BLaER1 treated with 17β-estradiol and CSF1 and Interleukin-3, amounts not matched to agents 10 nM and 100 nM (cell line): ENCODE data around the gene SFRP5.

Experiments
- H3K27ac ChIP-seq, 11 experiments: shearing (Covaris generic); formaldehyde crosslinking; 2 replicates each; pipeline ENCODE4 v1.8.1; 2022
- H3K27me3 ChIP-seq, 11 experiments: shearing (Covaris generic); formaldehyde crosslinking; 2 replicates each; pipeline ENCODE4 v1.8.1; 2022
- H3K36me3 ChIP-seq, 11 experiments: shearing (Covaris generic); formaldehyde crosslinking; 2 replicates each; pipeline ENCODE4 v1.8.1; 2022
- H3K4me1 ChIP-seq, 10 experiments: shearing (Covaris generic); formaldehyde crosslinking; 2 replicates each; pipeline ENCODE4 v1.8.1; 2022
- H3K4me2 ChIP-seq, 11 experiments: shearing (Covaris generic); formaldehyde crosslinking; 2 replicates each; pipeline ENCODE4 v1.8.1; 2022
- H3K4me3 ChIP-seq, 10 experiments: shearing (Covaris generic); formaldehyde crosslinking; 2 replicates each; pipeline ENCODE4 v1.8.1; 2022
- H3K9ac ChIP-seq, 11 experiments: shearing (Covaris generic); formaldehyde crosslinking; 2 replicates each; pipeline ENCODE4 v1.8.1; 2022
- H3K9me3 ChIP-seq, 11 experiments: shearing (Covaris generic); formaldehyde crosslinking; replicated peaks in 1 of 11; 2 replicates each; pipeline ENCODE4 v1.8.1; 2022
- H4K20me1 ChIP-seq, 11 experiments: shearing (Covaris generic); formaldehyde crosslinking; 2 replicates each; pipeline ENCODE4 v1.8.1; 2022
- Cebpa-rat ChIP-seq, 11 experiments: shearing (Covaris generic); IDR thresholded peaks; 2 replicates each; pipeline ENCODE4 v1.8.1; 2022

The SFRP5 gene

DNA sequence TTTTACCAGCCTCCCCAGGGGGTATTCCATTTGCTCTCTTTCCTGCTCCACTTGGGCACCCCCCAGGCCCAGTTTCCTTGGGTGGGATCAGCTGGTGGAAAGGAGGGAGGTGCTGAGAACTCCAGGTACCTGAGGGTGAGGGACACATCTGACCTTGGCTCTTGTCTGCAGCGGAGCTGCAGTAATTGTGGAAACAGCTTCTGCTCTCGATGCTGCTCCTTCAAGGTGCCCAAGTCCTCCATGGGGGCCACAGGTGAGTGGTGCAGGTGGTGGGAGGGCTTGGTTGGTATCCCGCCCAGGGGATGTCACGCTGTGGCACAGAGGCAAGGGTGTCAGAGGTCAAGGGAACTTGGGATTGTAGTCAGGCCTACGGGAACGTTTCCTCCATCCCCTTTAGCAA lies 14.3 kb downstream of the SFRP5 start:
- no peak overlapping the region for H3K27ac ChIP-seq
- H3K4me3 ChIP-seq = no peak overlapping the region
- H3K9me3 ChIP-seq = no peaks in the 10 kb centered on the region
- peaks cover 93 to 100% (median 98%) of the 10 kb centered on the region in 11 experiments for H3K36me3 ChIP-seq
- H3K4me2 ChIP-seq = no peak overlapping the region
- H4K20me1 ChIP-seq = peaks cover 7 to 93% (median 58%) of the 10 kb centered on the region in 11 experiments; a peak in 20 of 22 replicates
- no peak overlapping the region for H3K9ac ChIP-seq
- no peak for TF ChIP-seq Cebpa-rat (IDR thresholded peaks at IDR 0.05)
- peaks cover 0 to 6% (median 0%) of the 10 kb centered on the region in 10 experiments; a peak in 3 of 20 replicates for H3K4me1 ChIP-seq
- H3K27me3 ChIP-seq = no peaks in the 10 kb centered on the region

DNA sequence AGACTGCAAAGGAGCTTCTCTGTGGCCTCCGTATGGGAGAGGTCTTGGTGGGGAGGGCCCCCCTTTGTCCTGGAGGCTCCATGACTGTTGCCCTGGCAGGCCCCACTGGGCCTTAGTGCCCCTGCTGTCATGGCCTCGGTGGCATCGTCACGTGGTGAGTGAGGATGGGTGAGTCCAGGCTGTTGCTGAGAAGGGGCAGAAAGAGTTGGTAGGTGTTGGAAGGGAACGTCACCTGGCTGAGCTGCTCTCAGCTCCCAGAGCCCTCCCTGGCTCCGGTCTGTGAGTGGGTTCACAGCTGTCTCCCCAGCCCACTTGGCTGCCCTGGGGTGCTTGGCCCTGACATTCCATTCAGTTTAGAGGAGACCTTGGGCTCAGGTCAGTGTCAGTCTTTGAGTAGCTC lies 16.1 kb downstream of the SFRP5 start:
- Histone ChIP-seq H3K4me1 (no peaks in the 10 kb centered on the region), H3K27me3 (no peaks in the 10 kb centered on the region), H3K36me3 (peaks cover 93 to 100% (median 98%) of the 10 kb centered on the region in 11 experiments), H3K9ac (no peak overlapping the region), H4K20me1 (peaks cover 7 to 94% (median 67%) of the 10 kb centered on the region in 11 experiments; a peak in 21 of 22 replicates), H3K9me3 (no peaks in the 10 kb centered on the region), H3K4me3 (no peak overlapping the region), H3K4me2 (no peak overlapping the region), H3K27ac (no peak overlapping the region)
- no peak for TF ChIP-seq Cebpa-rat (IDR thresholded peaks at IDR 0.05)

DNA sequence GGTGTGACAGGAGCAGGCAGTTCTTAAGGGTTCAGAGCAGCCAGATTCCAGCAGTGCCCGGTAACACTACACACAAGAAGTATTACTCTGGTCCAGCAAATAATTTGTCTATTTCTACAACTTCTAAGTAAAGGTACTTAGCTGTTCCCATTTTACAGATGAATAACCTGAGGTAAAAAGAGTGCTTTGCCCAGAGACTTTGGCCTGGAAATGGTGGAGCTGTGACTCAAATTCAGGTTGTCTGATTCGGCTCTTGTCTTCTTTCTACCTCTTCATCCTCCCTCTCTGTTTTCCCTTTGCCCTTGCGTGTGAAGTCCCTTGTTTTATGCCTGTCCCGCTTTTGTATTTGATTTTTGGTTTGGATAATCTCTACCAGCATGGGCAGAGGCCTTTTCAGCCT lies 17.1 kb downstream of the SFRP5 start:
- Histone ChIP-seq H3K9me3 (no peaks in the 10 kb centered on the region), H4K20me1 (peaks cover 7 to 93% (median 70%) of the 10 kb centered on the region in 11 experiments; a peak in 21 of 22 replicates), H3K4me3 (no peak overlapping the region), H3K36me3 (peaks cover 93 to 100% (median 98%) of the 10 kb centered on the region in 11 experiments), H3K27me3 (no peaks in the 10 kb centered on the region), H3K4me1 (no peaks in the 10 kb centered on the region), H3K9ac (no peak overlapping the region), H3K27ac (no peak overlapping the region), H3K4me2 (no peak overlapping the region)
- TF ChIP-seq Cebpa-rat (IDR thresholded peaks at IDR 0.05) = no peak

DNA sequence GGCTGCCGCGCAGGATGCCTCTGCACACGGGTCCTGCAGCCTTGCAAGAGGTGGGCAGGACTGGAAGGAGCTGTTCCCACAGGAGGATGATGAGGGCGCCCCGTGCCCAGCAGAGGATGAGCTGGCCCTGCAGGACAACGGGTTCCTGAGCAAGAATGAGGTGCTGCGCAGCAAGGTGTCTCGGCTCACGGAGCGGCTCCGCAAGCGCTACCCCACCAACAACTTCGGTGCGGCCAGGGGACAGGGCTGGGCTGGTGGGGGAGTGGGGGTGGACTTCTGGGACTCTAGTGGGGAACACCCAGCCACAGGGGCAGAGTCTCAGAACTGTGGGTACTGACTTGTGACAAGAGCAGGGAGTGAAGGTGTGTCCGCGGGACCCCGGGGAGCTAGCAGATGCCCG lies 18.8 kb downstream of the SFRP5 start:
- TF ChIP-seq Cebpa-rat (IDR thresholded peaks at IDR 0.05) = no peak
- Histone ChIP-seq H3K36me3 (peaks cover 99 to 100% (median 100%) of the 10 kb centered on the region in 11 experiments), H4K20me1 (peaks cover 17 to 98% (median 84%) of the 10 kb centered on the region in 11 experiments; a peak in 21 of 22 replicates)

DNA sequence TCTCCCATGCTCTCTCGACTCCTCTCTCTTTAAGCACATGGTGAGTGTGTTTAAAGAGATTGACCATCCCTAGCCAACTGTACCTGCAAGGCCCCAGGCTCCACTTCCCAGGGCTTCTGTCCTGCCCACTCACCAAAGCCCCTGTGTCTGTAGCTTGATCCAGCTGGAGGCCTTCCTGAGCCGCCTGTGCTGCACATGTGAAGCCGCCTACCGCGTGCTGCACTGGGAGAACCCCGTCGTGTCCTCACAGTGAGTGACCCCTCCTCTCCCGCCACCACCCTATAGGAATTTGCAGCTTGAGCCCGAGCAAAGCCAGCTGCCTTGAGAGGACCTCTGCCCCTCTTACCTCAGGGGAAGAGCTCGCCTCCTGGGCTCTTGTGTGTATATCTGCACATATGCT lies 23.7 kb downstream of the SFRP5 start:
- H3K4me1 ChIP-seq = peaks cover 0 to 8% (median 3%) of the 10 kb centered on the region in 10 experiments; a peak in 10 of 20 replicates
- H3K9me3 ChIP-seq = no peaks in the 10 kb centered on the region
- H3K4me3 ChIP-seq = no peak overlapping the region
- H4K20me1 ChIP-seq = peaks cover 44 to 99% (median 82%) of the 10 kb centered on the region in 11 experiments
- H3K9ac ChIP-seq = 0 out of 22 replicates have a peak overlapping the region, but pooled peaks of 3 of the 11 experiments have one; percentile 4 to 8 (median 6)
- peaks cover 98 to 100% (median 100%) of the 10 kb centered on the region in 11 experiments for H3K36me3 ChIP-seq
- no peak overlapping the region for H3K27ac ChIP-seq
- no peak overlapping the region for H3K4me2 ChIP-seq
- no peaks in the 10 kb centered on the region for H3K27me3 ChIP-seq
- TF ChIP-seq Cebpa-rat (IDR thresholded peaks at IDR 0.05) = no peak

More for the DNA sequence above, 18.8 kb downstream of the SFRP5 start:
- H3K9ac ChIP-seq = no peak overlapping the region
- no peaks in the 10 kb centered on the region for H3K9me3 ChIP-seq
- no peaks in the 10 kb centered on the region for H3K4me1 ChIP-seq
- H3K4me3 ChIP-seq = no peak overlapping the region
- H3K27me3 ChIP-seq = no peaks in the 10 kb centered on the region
- no peak overlapping the region for H3K27ac ChIP-seq
- H3K4me2 ChIP-seq = no peak overlapping the region

DNA sequence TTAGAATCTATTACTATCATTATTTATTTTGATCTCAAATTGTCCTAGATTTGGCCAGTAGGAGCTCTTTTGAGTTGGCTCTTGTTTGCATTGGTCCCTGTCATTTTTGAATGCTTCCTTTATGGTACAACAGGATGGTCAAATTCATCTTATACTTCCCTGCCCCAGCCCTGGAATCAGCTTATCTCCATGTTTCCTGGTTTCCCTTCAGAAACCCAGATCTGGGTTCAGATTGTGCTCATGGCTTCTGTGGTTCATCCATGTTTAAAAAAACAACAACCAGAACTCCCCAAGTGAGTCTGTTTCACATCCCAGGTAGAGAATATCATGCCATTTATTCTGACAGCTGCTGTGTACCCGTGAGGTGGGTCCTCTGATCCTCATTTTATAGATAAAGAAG lies 24.2 kb downstream of the SFRP5 start:
- peaks cover 98 to 100% (median 100%) of the 10 kb centered on the region in 11 experiments for H3K36me3 ChIP-seq
- H3K27me3 ChIP-seq = no peaks in the 10 kb centered on the region
- H3K9me3 ChIP-seq = no peaks in the 10 kb centered on the region
- no peak overlapping the region for H3K4me2 ChIP-seq
- peaks cover 50 to 100% (median 87%) of the 10 kb centered on the region in 11 experiments for H4K20me1 ChIP-seq
- no peak for TF ChIP-seq Cebpa-rat (IDR thresholded peaks at IDR 0.05)
- peak overlapping the region in 3 of 11 experiments; percentile 6 to 19 (median 8); a peak in 2 of 22 replicates for H3K9ac ChIP-seq
- H3K4me1 ChIP-seq = peaks cover 0 to 12% (median 7%) of the 10 kb centered on the region in 10 experiments; a peak in 12 of 20 replicates
- H3K4me3 ChIP-seq = no peak overlapping the region
- H3K27ac ChIP-seq = no peak overlapping the region

DNA sequence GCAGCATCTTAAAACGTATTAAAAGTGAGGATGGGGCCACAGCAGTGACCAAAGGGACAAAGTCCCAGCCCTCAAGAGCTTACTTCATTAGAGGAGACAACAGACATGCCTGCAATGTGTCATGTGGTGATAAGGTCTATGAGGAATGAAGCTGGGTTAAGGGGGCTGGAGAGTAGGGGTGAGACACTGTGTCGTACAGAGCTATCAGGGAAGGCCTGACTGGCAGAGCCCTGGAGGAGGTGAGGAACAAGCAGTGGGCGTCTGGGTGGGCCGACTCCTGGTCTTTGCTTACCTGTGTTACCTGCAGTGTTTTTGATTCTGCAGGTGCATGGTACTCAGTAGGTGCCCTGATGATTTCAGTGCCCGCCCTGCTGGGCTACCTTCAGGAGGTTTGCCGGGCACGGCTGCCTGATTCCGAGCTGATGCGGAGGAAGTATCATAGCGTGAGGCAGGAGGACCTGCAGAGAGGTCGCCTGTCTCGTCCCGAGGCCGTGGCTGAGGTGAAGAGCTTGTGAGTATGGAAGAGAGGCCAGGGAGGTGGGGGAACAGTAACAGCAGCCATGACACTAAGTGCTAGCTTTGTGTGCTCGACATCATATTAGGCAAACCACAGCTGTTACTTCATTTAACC lies 27.3 kb downstream of the SFRP5 start:
- no peak overlapping the region for H3K4me2 ChIP-seq
- peaks cover 17 to 42% (median 34%) of the 10 kb centered on the region in 10 experiments for H3K4me1 ChIP-seq
- H3K27me3 ChIP-seq = no peaks in the 10 kb centered on the region
- H3K4me3 ChIP-seq = no peak overlapping the region
- H4K20me1 ChIP-seq = peaks cover 65 to 100% (median 92%) of the 10 kb centered on the region in 11 experiments
- TF ChIP-seq Cebpa-rat (IDR thresholded peaks at IDR 0.05) = no peak
- no peak overlapping the region for H3K9ac ChIP-seq
- peaks cover 82 to 97% (median 92%) of the 10 kb centered on the region in 11 experiments for H3K36me3 ChIP-seq
- no peak overlapping the region for H3K27ac ChIP-seq
- H3K9me3 ChIP-seq = no peaks in the 10 kb centered on the region

DNA sequence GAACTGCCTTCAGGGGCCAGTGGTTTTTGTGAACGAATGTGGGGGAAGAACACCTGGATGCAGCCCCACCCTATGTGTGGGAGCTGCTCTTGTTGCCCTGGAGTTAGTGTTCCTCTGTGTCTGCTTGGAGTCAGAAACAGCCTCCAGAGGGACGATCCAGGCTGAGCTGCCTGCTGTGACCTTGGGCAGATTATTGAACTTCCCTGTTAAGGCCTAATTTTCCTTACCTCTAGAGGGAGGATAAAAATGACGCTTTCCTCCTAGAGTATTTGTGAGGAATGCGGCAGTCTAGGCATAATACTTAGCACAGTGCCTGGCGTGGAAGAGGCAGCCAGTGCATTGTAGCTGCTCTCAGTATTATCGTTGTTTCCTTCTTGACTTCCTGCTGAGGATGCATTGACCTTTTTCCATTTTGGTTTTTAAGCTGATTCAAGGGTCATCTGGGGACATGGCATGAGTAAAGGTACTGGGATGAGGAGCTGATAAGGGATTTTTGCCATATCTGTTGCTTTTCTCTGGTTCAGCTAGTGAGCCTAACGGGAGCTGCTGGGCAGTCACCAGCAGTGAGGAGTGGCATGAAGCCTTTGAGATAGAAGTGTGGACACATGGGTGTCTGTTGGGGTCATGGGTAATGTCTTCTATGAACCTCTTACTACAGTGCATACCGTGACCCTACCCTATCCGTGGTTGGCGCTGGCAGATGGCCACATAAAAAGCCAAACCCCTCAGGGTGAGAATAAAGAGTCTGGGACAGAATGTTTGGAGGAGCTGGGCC lies 28.4 kb downstream of the SFRP5 start:
- H3K4me3 ChIP-seq = no peak overlapping the region
- H3K4me2 ChIP-seq = peak overlapping the region in 3 of 11 experiments; percentile 5 to 11 (median 10); a peak in 3 of 22 replicates
- peaks cover 28 to 54% (median 45%) of the 10 kb centered on the region in 10 experiments for H3K4me1 ChIP-seq
- H3K36me3 ChIP-seq = peaks cover 80 to 96% (median 89%) of the 10 kb centered on the region in 11 experiments
- H3K9me3 ChIP-seq = no peaks in the 10 kb centered on the region
- H4K20me1 ChIP-seq = peaks cover 61 to 100% (median 93%) of the 10 kb centered on the region in 11 experiments
- no peak for TF ChIP-seq Cebpa-rat (IDR thresholded peaks at IDR 0.05)
- peak overlapping the region in 5 of 11 experiments; percentile 24 to 52 (median 32); a peak in 5 of 22 replicates for H3K9ac ChIP-seq
- peak overlapping the region in 3 of 11 experiments; percentile 3 to 27 (median 17); a peak in 2 of 22 replicates for H3K27ac ChIP-seq
- no peaks in the 10 kb centered on the region for H3K27me3 ChIP-seq

DNA sequence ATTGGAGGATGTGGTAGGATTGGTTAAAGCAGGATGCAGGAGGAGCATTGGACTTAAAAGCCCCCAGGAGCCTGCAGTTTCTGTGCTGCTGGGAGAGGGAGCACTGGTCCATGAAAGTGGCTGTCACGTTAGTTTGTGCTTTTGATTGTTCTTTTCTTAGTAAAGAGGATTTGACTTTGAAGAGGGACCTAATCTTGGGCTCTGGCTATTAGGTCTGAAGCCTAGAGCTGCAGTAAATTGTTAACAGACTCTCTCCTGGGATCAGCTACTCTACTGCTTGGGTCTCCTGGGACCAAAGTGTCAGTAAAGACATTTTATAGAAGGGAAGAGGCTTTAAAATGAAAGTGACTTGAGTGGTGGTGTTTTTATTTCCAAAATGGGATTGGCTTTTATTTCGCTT lies 31.2 kb downstream of the SFRP5 start:
- peak overlapping the region; percentile 8 to 50 (median 30); a peak in 17 of 20 replicates for H3K4me3 ChIP-seq
- no peaks in the 10 kb centered on the region for H3K27me3 ChIP-seq
- peaks cover 54 to 71% (median 62%) of the 10 kb centered on the region in 11 experiments for H3K36me3 ChIP-seq
- peak overlapping the region; percentile 78 to 98 (median 94) for H3K4me2 ChIP-seq
- peak overlapping the region in 7 of 11 experiments; percentile 3 to 39 (median 30); a peak in 12 of 22 replicates for H3K27ac ChIP-seq
- peaks cover 46 to 72% (median 64%) of the 10 kb centered on the region in 10 experiments for H3K4me1 ChIP-seq
- TF ChIP-seq Cebpa-rat (IDR thresholded peaks at IDR 0.05) = no peak
- peaks cover 60 to 84% (median 80%) of the 10 kb centered on the region in 11 experiments for H4K20me1 ChIP-seq
- peak overlapping the region; percentile 36 to 95 (median 63); a peak in 21 of 22 replicates for H3K9ac ChIP-seq
- H3K9me3 ChIP-seq = peaks cover 0 to 9% (median 5%) of the 10 kb centered on the region in 11 experiments; a peak in 9 of 22 replicates
